Urinary bladder (tissue), 4 donors: ENCODE results near the gene ERBIN. TPM values are rescaled to one million over a fixed set of nuclear protein-coding genes. Genes with fewer than 3 reads are reported as not detected.
"Not testable (repeated sequence)": the region's sequence is repeated elsewhere in the genome, so short reads cannot be mapped to it uniquely, and the experiment has no call there.

ENCODE experiments used
- DNase-seq: peaks from one replicate; pipeline ENCODE4 v3.0.0-alpha.2; 2015; ENCODE audit errors: extremely low spot score
- H3K27ac ChIP-seq: one replicate; pipeline ENCODE4 v1.5.1; 2013; ENCODE audit warnings: low read depth, mild to moderate bottlenecking, moderate library complexity
- H3K36me3 ChIP-seq: one replicate; pipeline ENCODE4 v1.6.1; 2013; ENCODE audit warnings: mild to moderate bottlenecking, moderate library complexity; ENCODE audit not compliant: insufficient read depth
- H3K4me1 ChIP-seq: one replicate; pipeline ENCODE4 v1.6.1; 2013; ENCODE audit warnings: mild to moderate bottlenecking, moderate library complexity; ENCODE audit not compliant: insufficient read depth
- H3K4me3 ChIP-seq: one replicate; pipeline ENCODE4 v1.5.1; 2013; ENCODE audit warnings: low read depth, low read length
- WGBS: extraction: QIAGEN DNeasy Blood & Tissue Kit; methylation state at CpG from one replicate; pipeline ENCODE4 v1.1.7; 2013; 5-methylcytosine and 5-hydroxymethylcytosine counted together
- polyA plus RNA-seq: library from polyadenylated mRNA; stranded (reverse); fragments of 200-250 nt; gene quantifications from one replicate; pipeline ENCODE4 v1.2.3, GENCODE V29; 2013
- total RNA-seq: library from RNA; depleted of rRNA; stranded (reverse); fragments of >200 nt; gene quantifications from one replicate; pipeline ENCODE4 v1.2.3, GENCODE V29; 2014
- donor health status: healthy with polysubstance abuse.
- donor health status: healthy.

ERBIN gene
- total and polyA plus RNA-seq, 2 donors, result 22.3 to 225 TPM

- DNase-seq, result no peak
- Histone ChIP-seq H3K27ac (no peak overlapping the region), H3K4me1 (no peaks in the 10 kb centered on the region), H3K36me3 (no peaks in the 10 kb centered on the region), H3K4me3 (no peak overlapping the region)
- 93% methylated on average over 1 of the region's 1 CpG for WGBS
Measured at GRCh38 chr5:66013906-66014305, 87.5 kb downstream of the ERBIN start.

- Histone ChIP-seq H3K4me3 (no peak overlapping the region), H3K36me3 (no peaks in the 10 kb centered on the region), H3K27ac (no peak overlapping the region), H3K4me1 (no peaks in the 10 kb centered on the region)
- no peak for DNase-seq
- 84% methylated on average over 6 of the region's 6 CpGs for WGBS
Measured at GRCh38 chr5:66015196-66015960, 89.0 kb downstream of the ERBIN start.

GRCh38 chr5:66021585-66021984 lies 95.2 kb downstream of the ERBIN start:
- 96% methylated on average over 1 of the region's 1 CpG for WGBS
- DNase-seq, result no peak
- Histone ChIP-seq H3K27ac (no peak overlapping the region), H3K4me3 (no peak overlapping the region), H3K36me3 (no peaks in the 10 kb centered on the region), H3K4me1 (no peaks in the 10 kb centered on the region)

GRCh38 chr5:66039296-66039695 lies 112.9 kb downstream of the ERBIN start:
- H3K4me1 ChIP-seq, result no peaks in the 10 kb centered on the region
- no peak overlapping the region for H3K27ac ChIP-seq
- WGBS, result 93% methylated on average over 1 of the region's 1 CpG
- no peak for DNase-seq
- no peak overlapping the region for H3K4me3 ChIP-seq
- peaks cover 5% of the 10 kb centered on the region for H3K36me3 ChIP-seq

- Histone ChIP-seq H3K36me3 (peaks cover 5% of the 10 kb centered on the region), H3K27ac (no peak overlapping the region), H3K4me3 (no peak overlapping the region), H3K4me1 (no peaks in the 10 kb centered on the region)
- 90% methylated on average over 1 of the region's 1 CpG for WGBS
- no peak for DNase-seq
Measured at GRCh38 chr5:66039701-66040100, 113.3 kb downstream of the ERBIN start.

GRCh38 chr5:66041627-66042026 lies 115.3 kb downstream of the ERBIN start:
- peaks cover 1% of the 10 kb centered on the region for H3K36me3 ChIP-seq
- 87% methylated on average over 1 of the region's 1 CpG for WGBS

GRCh38 chr5:66057239-66057638 lies 130.9 kb downstream of the ERBIN start:
- 94% methylated on average over 1 of the region's 1 CpG for WGBS
- Histone ChIP-seq H3K27ac (no peak overlapping the region), H3K4me3 (no peak overlapping the region), H3K36me3 (peaks cover 5% of the 10 kb centered on the region), H3K4me1 (no peaks in the 10 kb centered on the region)
- no peak for DNase-seq

More at GRCh38 chr5:66041627-66042026, 115.3 kb downstream of the ERBIN start:
- H3K27ac ChIP-seq, result no peak overlapping the region
- H3K4me1 ChIP-seq, result no peaks in the 10 kb centered on the region
- no peak overlapping the region for H3K4me3 ChIP-seq
- no peak for DNase-seq

- H3K27ac ChIP-seq, H3K4me3 ChIP-seq, H3K36me3 ChIP-seq, H3K4me1 ChIP-seq, DNase-seq: not testable (repeated sequence)
- WGBS, result 98% methylated on average over 2 of the region's 3 CpGs
Measured at GRCh38 chr5:66061320-66061719, 134.9 kb downstream of the ERBIN start.

GRCh38 chr5:66063061-66063460 lies 136.7 kb downstream of the ERBIN start:
- WGBS, result over 99% methylated on average over 13 of the region's 13 CpGs
- H3K4me1 ChIP-seq, H3K4me3 ChIP-seq, DNase-seq, H3K36me3 ChIP-seq, H3K27ac ChIP-seq: not testable (repeated sequence)

GRCh38 chr5:66066826-66067225 lies 140.5 kb downstream of the ERBIN start:
- DNase-seq, result no peak
- WGBS, result 75% methylated on average over 2 of the region's 2 CpGs
- Histone ChIP-seq H3K4me1 (no peaks in the 10 kb centered on the region), H3K4me3 (no peak overlapping the region), H3K36me3 (no peaks in the 10 kb centered on the region), H3K27ac (no peak overlapping the region)

- Histone ChIP-seq H3K27ac (no peak overlapping the region), H3K4me1 (no peaks in the 10 kb centered on the region), H3K4me3 (no peak overlapping the region), H3K36me3 (no peaks in the 10 kb centered on the region)
- no peak for DNase-seq
- WGBS, result 95% methylated on average over 1 of the region's 1 CpG
Measured at GRCh38 chr5:66072031-66072430, 145.7 kb downstream of the ERBIN start.

GRCh38 chr5:66074901-66075300 lies 148.5 kb downstream of the ERBIN start:
- no peak for DNase-seq
- H3K27ac ChIP-seq, result no peak overlapping the region
- no peaks in the 10 kb centered on the region for H3K36me3 ChIP-seq
- H3K4me3 ChIP-seq, result no peak overlapping the region
- H3K4me1 ChIP-seq, result no peaks in the 10 kb centered on the region

- 96% methylated on average over 2 of the region's 2 CpGs for WGBS
- no peak overlapping the region for H3K4me3 ChIP-seq
- peaks cover 1% of the 10 kb centered on the region for H3K36me3 ChIP-seq
- H3K4me1 ChIP-seq, result no peaks in the 10 kb centered on the region
- DNase-seq, result no peak
- no peak overlapping the region for H3K27ac ChIP-seq
Measured at GRCh38 chr5:66080664-66081063, 154.3 kb downstream of the ERBIN start.

- WGBS, result 99% methylated on average over 2 of the region's 2 CpGs
- peaks cover 4% of the 10 kb centered on the region for H3K36me3 ChIP-seq
- H3K4me3 ChIP-seq, result no peak overlapping the region
- H3K27ac ChIP-seq, result no peak overlapping the region
- no peaks in the 10 kb centered on the region for H3K4me1 ChIP-seq
- no peak for DNase-seq
Measured at GRCh38 chr5:66089384-66089783, 163.0 kb downstream of the ERBIN start.
